Measurements from ENCODE around the gene HLA-B. TPM values are rescaled to one million over a fixed set of nuclear protein-coding genes. Genes with fewer than 3 reads are reported as not detected.

HLA-B gene
- total and polyA plus RNA-seq, 9 donors, result 93.4 to 266 (median 137) TPM

DNA sequence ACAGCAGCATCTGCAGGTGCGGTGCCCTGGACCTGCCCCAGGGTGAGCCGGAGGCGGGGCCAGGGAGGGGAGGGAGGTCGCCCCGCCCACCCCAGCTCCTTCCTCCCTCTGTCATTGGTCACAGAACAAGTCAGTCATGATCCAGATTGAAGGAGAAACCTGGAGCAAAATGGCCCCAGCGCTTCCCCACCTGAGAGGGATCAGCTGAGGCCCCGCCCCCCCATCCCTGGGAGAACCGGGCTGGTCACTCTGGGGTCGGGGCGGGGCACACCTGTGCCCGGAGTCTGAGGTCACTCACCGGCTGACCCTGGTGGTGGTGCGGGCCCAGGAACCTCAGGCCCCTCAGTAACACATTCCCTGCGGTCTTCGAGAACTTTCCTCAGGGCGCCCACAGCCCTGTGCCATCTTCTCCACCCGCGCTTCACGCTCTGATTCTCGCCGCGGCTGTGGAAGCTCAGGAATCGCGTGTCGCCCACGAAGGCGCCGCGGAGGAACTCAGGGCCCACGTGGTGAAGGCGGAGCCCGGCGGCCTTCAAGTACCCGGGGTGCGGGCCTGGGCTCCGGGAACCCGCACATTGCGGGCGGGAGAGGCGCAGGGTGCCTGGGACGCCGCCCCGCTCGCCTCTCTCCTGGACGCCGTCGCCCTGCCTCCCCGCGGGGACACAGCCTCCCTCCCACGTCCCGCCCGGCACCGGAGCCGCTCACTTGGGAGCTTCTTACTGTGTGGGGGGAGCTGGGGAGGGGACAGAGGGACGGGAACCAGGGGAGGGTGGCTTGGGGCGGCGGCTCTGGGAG lies 48.7 kb downstream of the HLA-B start:
- Histone ChIP-seq H3K4me1 (ENCODE audit: control insufficient read depth, insufficient read depth, low read length) (no peaks in the 10 kb centered on the region), H3K36me3 (ENCODE audit: control insufficient read depth, insufficient read depth, low read length) (no peaks in the 10 kb centered on the region), H3K27ac (ENCODE audit: low read length) (no peak overlapping the region), H3K4me3 (ENCODE audit: low read length) (no peak overlapping the region), H3K9me3 (replicated peaks; ENCODE audit: control insufficient read depth, low read depth, low read length) (no peaks in the 10 kb centered on the region), H3K27me3 (ENCODE audit: control insufficient read depth, insufficient read depth, low read length) (peaks cover 36% of the 10 kb centered on the region)
- DNase-seq, result no peak
- WGBS (ENCODE audit: insufficient coverage), result no CpG with 5 or more reads among the region's 57 CpGs

DNA sequence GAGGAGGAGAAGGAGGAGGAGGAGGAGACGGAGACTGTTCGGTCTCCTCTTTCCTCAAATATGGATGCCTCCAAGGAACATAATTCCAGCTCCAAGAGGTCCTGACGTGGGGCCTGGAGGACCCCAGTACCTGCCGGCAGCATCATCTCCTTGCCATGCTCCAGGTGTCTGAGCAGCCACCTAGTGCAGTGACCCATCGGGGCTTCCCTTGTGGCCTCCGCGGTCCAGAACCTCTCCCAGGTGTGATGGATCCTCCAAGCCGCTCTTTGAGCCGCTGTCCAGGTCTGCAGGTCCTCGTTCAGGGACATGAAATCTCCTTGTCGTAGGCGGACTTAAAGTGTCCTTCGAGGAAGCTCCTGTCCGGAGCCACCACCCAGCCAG lies 49.3 kb downstream of the HLA-B start:
- peaks cover 33% of the 10 kb centered on the region for H3K27me3 ChIP-seq (ENCODE audit: control insufficient read depth, insufficient read depth, low read length)
- DNase-seq, result no peak
- no peak overlapping the region for H3K27ac ChIP-seq (ENCODE audit: low read length)
- H3K9me3 ChIP-seq (replicated peaks; ENCODE audit: control insufficient read depth, low read depth, low read length), result no peaks in the 10 kb centered on the region
- no peak overlapping the region for H3K4me3 ChIP-seq (ENCODE audit: low read length)
- H3K4me1 ChIP-seq (ENCODE audit: control insufficient read depth, insufficient read depth, low read length), result no peaks in the 10 kb centered on the region
- WGBS (ENCODE audit: insufficient coverage), result 83% methylated on average over 14 of the region's 14 CpGs
- no peaks in the 10 kb centered on the region for H3K36me3 ChIP-seq (ENCODE audit: control insufficient read depth, insufficient read depth, low read length)

DNA sequence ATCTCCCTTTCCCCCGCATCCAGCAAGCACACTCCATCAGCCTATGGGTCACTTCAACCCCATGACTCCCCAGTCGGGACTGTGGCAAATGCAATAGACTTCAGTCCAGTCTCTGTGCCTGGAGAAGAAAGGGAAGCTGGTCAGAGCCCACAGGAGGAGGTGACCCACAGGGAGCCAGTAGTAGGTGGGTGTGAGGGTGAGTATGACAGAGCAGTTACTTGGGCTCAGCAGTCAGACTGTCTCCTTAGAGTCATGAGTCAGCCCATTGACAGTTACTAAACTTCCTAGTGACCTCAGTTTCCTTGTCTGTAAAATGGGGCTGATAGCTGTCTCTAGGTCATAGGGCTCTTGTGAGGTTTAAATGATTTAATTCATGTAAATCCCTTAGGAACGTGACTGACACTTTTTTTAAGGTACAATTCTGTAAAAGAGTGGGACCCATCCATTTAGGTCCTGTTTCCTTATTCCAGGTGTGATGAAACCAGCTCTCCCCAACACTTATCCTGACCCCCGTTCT lies 51.2 kb downstream of the HLA-B start:
- H3K36me3 ChIP-seq (ENCODE audit: control insufficient read depth, insufficient read depth, low read length), result no peaks in the 10 kb centered on the region
- no CpG with 5 or more reads among the region's 4 CpGs for WGBS (ENCODE audit: insufficient coverage)
- peaks cover 30% of the 10 kb centered on the region for H3K27me3 ChIP-seq (ENCODE audit: control insufficient read depth, insufficient read depth, low read length)
- no peaks in the 10 kb centered on the region for H3K9me3 ChIP-seq (replicated peaks; ENCODE audit: control insufficient read depth, low read depth, low read length)
- H3K4me3 ChIP-seq (ENCODE audit: low read length), result no peak overlapping the region
- H3K4me1 ChIP-seq (ENCODE audit: control insufficient read depth, insufficient read depth, low read length), result no peaks in the 10 kb centered on the region
- DNase-seq, result no peak
- H3K27ac ChIP-seq (ENCODE audit: low read length), result no peak overlapping the region

DNA sequence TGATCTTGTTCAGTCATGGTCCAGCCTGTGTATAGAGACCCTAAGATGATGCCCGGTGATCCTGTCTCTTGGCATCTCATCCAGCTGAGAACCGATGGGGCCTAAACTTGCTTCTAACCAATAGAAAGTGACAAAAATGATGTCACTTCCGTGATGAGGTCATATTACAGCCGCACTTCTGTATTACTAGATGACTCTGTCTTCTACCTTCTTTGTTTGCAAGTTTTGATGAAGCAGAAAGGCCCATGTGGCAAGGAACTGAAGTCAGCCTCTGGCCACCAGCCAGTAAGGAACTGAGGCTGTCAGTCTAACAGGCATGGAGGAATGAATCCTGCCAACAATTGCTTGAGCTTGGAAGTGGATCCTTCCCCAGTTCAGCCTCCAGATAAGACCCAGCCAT lies 52.3 kb downstream of the HLA-B start:
- 33% methylated on average over 2 of the region's 4 CpGs for WGBS (ENCODE audit: insufficient coverage)
- DNase-seq, result no peak
- peaks cover 30% of the 10 kb centered on the region for H3K27me3 ChIP-seq (ENCODE audit: control insufficient read depth, insufficient read depth, low read length)

More for the DNA sequence above, 52.3 kb downstream of the HLA-B start:
- no peaks in the 10 kb centered on the region for H3K4me1 ChIP-seq (ENCODE audit: control insufficient read depth, insufficient read depth, low read length)
- H3K27ac ChIP-seq (ENCODE audit: low read length), result no peak overlapping the region
- no peak overlapping the region for H3K4me3 ChIP-seq (ENCODE audit: low read length)
- H3K9me3 ChIP-seq (replicated peaks; ENCODE audit: control insufficient read depth, low read depth, low read length), result no peaks in the 10 kb centered on the region
- H3K36me3 ChIP-seq (ENCODE audit: control insufficient read depth, insufficient read depth, low read length), result no peaks in the 10 kb centered on the region

Other genes with a start within 250 kb of the HLA-B start
- not detected for gene C6orf15, start 244.6 kb downstream of the HLA-B start, total RNA-seq
- gene C6orf15, start 244.6 kb downstream of the HLA-B start, polyA plus RNA-seq (ENCODE audit: insufficient read depth in 1 of 8, insufficient read length in 8 of 8, low replicate concordance in 1 of 8), result not detected
- 1.3 TPM for gene PSORS1C1, start 242.4 kb downstream of the HLA-B start, total RNA-seq
- 1 to 10 TPM in 1 of 8 donors, under 1 TPM in 7; 0.22 to 1.4 (median 0.70) TPM for gene PSORS1C1, start 242.4 kb downstream of the HLA-B start, polyA plus RNA-seq (ENCODE audit: insufficient read depth in 1 of 8, insufficient read length in 8 of 8, low replicate concordance in 1 of 8)
- gene CDSN, start 236.7 kb downstream of the HLA-B start, total RNA-seq, result not detected
- under 1 TPM in 1 of 8 donors, not detected in 7; 0.07 TPM for gene CDSN, start 236.7 kb downstream of the HLA-B start, polyA plus RNA-seq (ENCODE audit: insufficient read depth in 1 of 8, insufficient read length in 8 of 8, low replicate concordance in 1 of 8)
- gene PSORS1C2, start 218.1 kb downstream of the HLA-B start, total RNA-seq, result not detected
- gene PSORS1C2, start 218.1 kb downstream of the HLA-B start, polyA plus RNA-seq (ENCODE audit: insufficient read depth in 1 of 8, insufficient read length in 8 of 8, low replicate concordance in 1 of 8), result under 1 TPM in 6 of 8 donors, not detected in 2; 0.09 to 0.27 (median 0.26) TPM
- gene CCHCR1, start 199.4 kb downstream of the HLA-B start, total RNA-seq, result 16.4 TPM
- gene CCHCR1, start 199.4 kb downstream of the HLA-B start, polyA plus RNA-seq (ENCODE audit: insufficient read depth in 1 of 8, insufficient read length in 8 of 8, low replicate concordance in 1 of 8), result 10 to 100 TPM; 15.1 to 21.2 (median 17.6) TPM
- 11.3 TPM for gene TCF19, start 198.6 kb downstream of the HLA-B start, total RNA-seq
- 10 to 100 TPM in 7 of 8 donors, 1 to 10 TPM in 1; 9.3 to 18.4 (median 13.5) TPM for gene TCF19, start 198.6 kb downstream of the HLA-B start, polyA plus RNA-seq (ENCODE audit: insufficient read depth in 1 of 8, insufficient read length in 8 of 8, low replicate concordance in 1 of 8)
- 0.13 TPM for gene POU5F1, start 186.5 kb downstream of the HLA-B start, total RNA-seq
- 1 to 10 TPM in 1 of 8 donors, under 1 TPM in 7; 0.29 to 1.3 (median 0.45) TPM for gene POU5F1, start 186.5 kb downstream of the HLA-B start, polyA plus RNA-seq (ENCODE audit: insufficient read depth in 1 of 8, insufficient read length in 8 of 8, low replicate concordance in 1 of 8)
- 26.0 TPM for gene HLA-C, start 85.1 kb downstream of the HLA-B start, total RNA-seq
- gene HLA-C, start 85.1 kb downstream of the HLA-B start, polyA plus RNA-seq (ENCODE audit: insufficient read depth in 1 of 8, insufficient read length in 8 of 8, low replicate concordance in 1 of 8), result 10 to 100 TPM; 34.5 to 71.6 (median 53.0) TPM
- gene MICA, start 46.4 kb upstream of the HLA-B start, total RNA-seq, result 13.0 TPM
- 10 to 100 TPM in 1 of 8 donors, 1 to 10 TPM in 7; 4.2 to 11.6 (median 6.8) TPM for gene MICA, start 46.4 kb upstream of the HLA-B start, polyA plus RNA-seq (ENCODE audit: insufficient read depth in 1 of 8, insufficient read length in 8 of 8, low replicate concordance in 1 of 8)
- 0.75 TPM for gene MICB, start 141.0 kb upstream of the HLA-B start, total RNA-seq
- gene MICB, start 141.0 kb upstream of the HLA-B start, polyA plus RNA-seq (ENCODE audit: insufficient read depth in 1 of 8, insufficient read length in 8 of 8, low replicate concordance in 1 of 8), result 1 to 10 TPM in 4 of 8 donors, under 1 TPM in 4; 0.39 to 1.4 (median 1.0) TPM
- not detected for gene MCCD1, start 171.8 kb upstream of the HLA-B start, total RNA-seq
- gene MCCD1, start 171.8 kb upstream of the HLA-B start, polyA plus RNA-seq (ENCODE audit: insufficient read depth in 1 of 8, insufficient read length in 8 of 8, low replicate concordance in 1 of 8), result not detected
- 354 TPM for gene DDX39B, start 184.8 kb upstream of the HLA-B start, total RNA-seq
- 100 to 1,000 TPM; 311 to 433 (median 373) TPM for gene DDX39B, start 184.8 kb upstream of the HLA-B start, polyA plus RNA-seq (ENCODE audit: insufficient read depth in 1 of 8, insufficient read length in 8 of 8, low replicate concordance in 1 of 8)
- 1.4 TPM for gene ATP6V1G2, start 189.4 kb upstream of the HLA-B start, total RNA-seq
- gene ATP6V1G2, start 189.4 kb upstream of the HLA-B start, polyA plus RNA-seq (ENCODE audit: insufficient read depth in 1 of 8, insufficient read length in 8 of 8, low replicate concordance in 1 of 8), result 1 to 10 TPM; 2.1 to 5.6 (median 4.6) TPM
- 19.1 TPM for gene NFKBIL1, start 190.4 kb upstream of the HLA-B start, total RNA-seq
- 10 to 100 TPM; 16.3 to 20.6 (median 17.2) TPM for gene NFKBIL1, start 190.4 kb upstream of the HLA-B start, polyA plus RNA-seq (ENCODE audit: insufficient read depth in 1 of 8, insufficient read length in 8 of 8, low replicate concordance in 1 of 8)
- 0.04 TPM for gene LTA, start 215.1 kb upstream of the HLA-B start, total RNA-seq
- under 1 TPM in 5 of 8 donors, not detected in 3; 0.12 to 0.26 (median 0.19) TPM for gene LTA, start 215.1 kb upstream of the HLA-B start, polyA plus RNA-seq (ENCODE audit: insufficient read depth in 1 of 8, insufficient read length in 8 of 8, low replicate concordance in 1 of 8)
- 0.22 TPM for gene TNF, start 218.4 kb upstream of the HLA-B start, total RNA-seq
- gene TNF, start 218.4 kb upstream of the HLA-B start, polyA plus RNA-seq (ENCODE audit: insufficient read depth in 1 of 8, insufficient read length in 8 of 8, low replicate concordance in 1 of 8), result under 1 TPM in 6 of 8 donors, not detected in 2; 0.08 to 0.80 (median 0.25) TPM
- gene LTB, start 225.2 kb upstream of the HLA-B start, total RNA-seq, result 0.58 TPM
- gene LTB, start 225.2 kb upstream of the HLA-B start, polyA plus RNA-seq (ENCODE audit: insufficient read depth in 1 of 8, insufficient read length in 8 of 8, low replicate concordance in 1 of 8), result 1 to 10 TPM; 1.1 to 2.9 (median 2.3) TPM
- 9.0 TPM for gene LST1, start 229.1 kb upstream of the HLA-B start, total RNA-seq
- 1 to 10 TPM; 5.0 to 7.7 (median 6.8) TPM for gene LST1, start 229.1 kb upstream of the HLA-B start, polyA plus RNA-seq (ENCODE audit: insufficient read depth in 1 of 8, insufficient read length in 8 of 8, low replicate concordance in 1 of 8)
- not detected for gene NCR3, start 235.8 kb upstream of the HLA-B start, total RNA-seq
- gene NCR3, start 235.8 kb upstream of the HLA-B start, polyA plus RNA-seq (ENCODE audit: insufficient read depth in 1 of 8, insufficient read length in 8 of 8, low replicate concordance in 1 of 8), result under 1 TPM in 1 of 8 donors, not detected in 7; 0.14 TPM